ENCODE measurements around the gene ATCAY. TPM values are rescaled to one million over a fixed set of nuclear protein-coding genes. Genes with fewer than 3 reads are reported as not detected.
A peak's percentile ranks its signal among the peaks of the same experiment; 100 is the strongest.
"Not testable (repeated sequence)": the region's sequence is repeated elsewhere in the genome, so short reads cannot be mapped to it uniquely, and the experiment has no call there.

ATCAY gene
- total RNA-seq, 1 donor from 2014 or later = 182 TPM

DNA sequence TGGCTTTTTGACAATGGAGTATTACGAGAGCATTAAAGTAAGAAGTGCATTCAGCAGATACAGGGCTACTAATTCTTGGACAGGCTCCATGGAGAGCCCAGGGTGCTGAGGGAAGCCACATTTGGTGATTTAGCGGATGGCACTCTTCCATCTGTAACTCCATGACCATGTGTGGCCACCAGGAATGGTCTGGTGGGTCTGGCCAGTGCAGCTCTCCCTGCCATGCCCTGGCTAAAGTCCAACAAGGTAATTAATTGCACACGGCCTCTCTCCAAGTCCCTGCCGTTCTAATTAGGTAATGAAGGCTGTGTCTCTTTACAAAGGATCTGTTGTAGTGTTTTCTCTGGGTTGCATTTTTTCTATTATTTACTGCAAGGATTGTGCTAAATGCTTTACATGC, 7.3 kb upstream of the ATCAY start:
- Mint-ChIP-seq H3K27ac (ENCODE audit: unreplicated experiment) (no peak overlapping the region), H3K27me3 (ENCODE audit: unreplicated experiment) (peaks cover 9% of the 10 kb centered on the region), H3K4me1 (ENCODE audit: low read depth, unreplicated experiment) (no peaks in the 10 kb centered on the region), H3K36me3 (ENCODE audit: unreplicated experiment) (no peaks in the 10 kb centered on the region), H3K4me3 (ENCODE audit: unreplicated experiment) (no peak overlapping the region), H3K9me3 (ENCODE audit: unreplicated experiment) (peaks cover 4% of the 10 kb centered on the region)
- no peak for DNase-seq
- TF ChIP-seq, protein P1, sequence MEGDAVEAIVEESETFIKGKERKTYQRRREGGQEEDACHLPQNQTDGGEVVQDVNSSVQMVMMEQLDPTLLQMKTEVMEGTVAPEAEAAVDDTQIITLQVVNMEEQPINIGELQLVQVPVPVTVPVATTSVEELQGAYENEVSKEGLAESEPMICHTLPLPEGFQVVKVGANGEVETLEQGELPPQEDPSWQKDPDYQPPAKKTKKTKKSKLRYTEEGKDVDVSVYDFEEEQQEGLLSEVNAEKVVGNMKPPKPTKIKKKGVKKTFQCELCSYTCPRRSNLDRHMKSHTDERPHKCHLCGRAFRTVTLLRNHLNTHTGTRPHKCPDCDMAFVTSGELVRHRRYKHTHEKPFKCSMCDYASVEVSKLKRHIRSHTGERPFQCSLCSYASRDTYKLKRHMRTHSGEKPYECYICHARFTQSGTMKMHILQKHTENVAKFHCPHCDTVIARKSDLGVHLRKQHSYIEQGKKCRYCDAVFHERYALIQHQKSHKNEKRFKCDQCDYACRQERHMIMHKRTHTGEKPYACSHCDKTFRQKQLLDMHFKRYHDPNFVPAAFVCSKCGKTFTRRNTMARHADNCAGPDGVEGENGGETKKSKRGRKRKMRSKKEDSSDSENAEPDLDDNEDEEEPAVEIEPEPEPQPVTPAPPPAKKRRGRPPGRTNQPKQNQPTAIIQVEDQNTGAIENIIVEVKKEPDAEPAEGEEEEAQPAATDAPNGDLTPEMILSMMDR (IDR thresholded peaks at IDR 0.05; ENCODE audit: partially characterized antibody, unreplicated experiment) = no peak

DNA sequence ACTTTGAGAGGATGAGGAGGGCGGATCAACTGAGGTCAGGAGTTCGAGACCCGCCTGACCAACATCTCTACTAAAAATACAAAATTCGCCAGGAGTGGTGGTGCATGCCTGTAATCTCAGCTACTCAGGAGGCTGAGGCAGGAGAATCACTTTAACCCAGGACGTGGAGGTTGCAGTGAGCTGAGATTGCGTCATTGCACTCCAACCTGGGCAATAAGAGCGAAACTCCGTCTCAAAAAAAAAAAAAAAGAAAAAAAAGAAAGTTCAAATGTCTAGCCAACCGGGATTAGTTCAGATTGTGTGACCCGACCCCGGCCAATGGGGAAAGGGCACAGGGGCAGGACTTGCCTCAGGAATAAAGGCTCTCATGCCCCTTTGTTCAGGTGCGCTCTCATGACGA, 5.8 kb upstream of the ATCAY start:
- not testable (repeated sequence) for H3K4me3 Mint-ChIP-seq (ENCODE audit: unreplicated experiment); H3K27me3 Mint-ChIP-seq (ENCODE audit: unreplicated experiment); H3K27ac Mint-ChIP-seq (ENCODE audit: unreplicated experiment); H3K4me1 Mint-ChIP-seq (ENCODE audit: low read depth, unreplicated experiment); DNase-seq; H3K36me3 Mint-ChIP-seq (ENCODE audit: unreplicated experiment); H3K9me3 Mint-ChIP-seq (ENCODE audit: unreplicated experiment)

DNA sequence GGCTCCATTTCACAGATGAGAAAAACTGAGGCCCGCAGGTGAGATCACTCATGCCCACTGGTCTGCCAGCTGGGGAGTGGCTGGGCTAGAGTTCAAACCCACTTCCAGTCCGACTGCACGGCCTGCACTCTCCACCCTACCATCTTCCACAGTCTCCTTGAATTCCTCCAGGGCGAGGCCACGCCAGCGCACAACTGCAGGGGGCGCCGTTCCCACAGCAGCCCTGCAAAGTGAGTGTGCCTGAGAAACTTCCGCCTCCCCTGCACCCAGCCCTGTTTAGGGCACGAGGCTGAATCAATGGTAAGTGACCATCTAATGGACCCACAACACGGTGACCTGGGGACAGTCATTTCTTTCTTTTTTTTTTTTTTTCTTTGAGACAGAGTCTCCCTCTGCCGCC, 829 bp upstream of the ATCAY start:
- Mint-ChIP-seq H3K36me3 (ENCODE audit: unreplicated experiment) (no peaks in the 10 kb centered on the region), H3K9me3 (ENCODE audit: unreplicated experiment) (peaks cover 7% of the 10 kb centered on the region), H3K4me3 (ENCODE audit: unreplicated experiment) (no peak overlapping the region), H3K27ac (ENCODE audit: unreplicated experiment) (no peak overlapping the region), H3K27me3 (ENCODE audit: unreplicated experiment) (peaks cover 7% of the 10 kb centered on the region), H3K4me1 (ENCODE audit: low read depth, unreplicated experiment) (peaks cover 2% of the 10 kb centered on the region)
- no peak for DNase-seq
- TF ChIP-seq, protein P1 (IDR thresholded peaks at IDR 0.05; ENCODE audit: partially characterized antibody, unreplicated experiment) = peak; percentile 67

DNA sequence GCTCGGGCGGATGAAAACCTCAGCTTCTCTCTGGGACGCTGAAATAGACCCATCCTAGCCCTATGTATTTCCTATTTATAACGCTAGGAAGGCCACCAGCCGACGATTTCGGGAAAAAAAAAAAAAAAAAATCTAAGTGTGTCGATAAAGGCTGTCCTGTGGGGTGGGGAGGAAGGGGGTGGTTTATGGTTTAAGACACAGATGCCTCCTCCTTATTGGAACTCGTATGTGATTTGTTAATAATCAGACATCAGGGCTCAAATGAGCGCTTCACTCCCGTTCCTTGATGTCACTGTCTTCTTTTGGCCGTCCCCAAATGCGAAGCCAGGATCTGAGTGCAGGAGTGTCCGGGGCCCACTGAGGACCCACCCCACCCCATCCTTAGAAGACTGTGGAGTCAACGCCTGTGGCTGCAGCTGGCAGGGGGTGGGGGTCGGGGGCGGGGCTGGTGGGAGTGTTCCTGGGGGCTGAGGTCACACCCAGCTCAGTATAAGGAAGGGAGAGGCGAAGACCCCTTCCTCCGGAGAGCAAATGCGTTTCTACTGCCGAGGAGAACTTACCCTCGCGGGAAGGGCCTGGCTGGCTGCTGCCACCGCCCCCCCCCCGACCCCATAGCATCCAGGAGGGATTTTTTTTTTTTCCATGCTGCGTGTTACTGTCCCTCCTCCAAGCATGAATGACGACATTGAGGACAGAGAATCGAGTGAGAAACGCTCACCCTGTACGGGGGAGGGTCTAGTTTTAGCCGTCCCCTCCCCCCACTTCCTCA, 971 bp downstream of the ATCAY start:
- H3K9me3 Mint-ChIP-seq (ENCODE audit: unreplicated experiment) = peaks cover 7% of the 10 kb centered on the region
- peak overlapping the region; percentile 97 for H3K4me3 Mint-ChIP-seq (ENCODE audit: unreplicated experiment)
- TF ChIP-seq, protein P1 (IDR thresholded peaks at IDR 0.05; ENCODE audit: partially characterized antibody, unreplicated experiment) = no peak

DNA sequence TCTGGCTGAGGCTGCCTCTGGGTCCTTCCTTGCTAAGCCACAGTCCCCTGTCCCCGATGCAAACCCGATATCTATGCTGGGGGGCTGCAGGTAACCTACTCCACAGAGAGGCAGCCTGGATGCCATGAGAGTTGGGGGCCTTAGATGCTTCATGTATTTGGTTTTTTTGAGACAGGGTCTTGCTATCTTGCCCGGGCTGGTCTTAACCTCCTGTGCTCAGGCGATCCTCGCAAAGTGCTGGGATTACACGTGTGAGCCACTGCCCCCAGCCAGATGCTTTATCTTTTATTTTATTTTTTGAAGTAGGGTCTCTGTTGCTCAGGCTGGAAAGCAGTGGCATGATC, 1.5 kb downstream of the ATCAY start:
- Mint-ChIP-seq H3K27me3 (ENCODE audit: unreplicated experiment) (peaks cover 7% of the 10 kb centered on the region), H3K27ac (ENCODE audit: unreplicated experiment) (peak overlapping the region; percentile 99), H3K9me3 (ENCODE audit: unreplicated experiment) (peaks cover 7% of the 10 kb centered on the region), H3K4me1 (ENCODE audit: low read depth, unreplicated experiment) (peaks cover 2% of the 10 kb centered on the region), H3K36me3 (ENCODE audit: unreplicated experiment) (no peaks in the 10 kb centered on the region), H3K4me3 (ENCODE audit: unreplicated experiment) (peak overlapping the region; percentile 97)
- DNase-seq = no peak
- TF ChIP-seq, protein P1 (IDR thresholded peaks at IDR 0.05; ENCODE audit: partially characterized antibody, unreplicated experiment) = no peak

More for the DNA sequence above, 971 bp downstream of the ATCAY start:
- DNase-seq = peak; percentile 67
- H3K4me1 Mint-ChIP-seq (ENCODE audit: low read depth, unreplicated experiment) = peaks cover 2% of the 10 kb centered on the region
- no peaks in the 10 kb centered on the region for H3K36me3 Mint-ChIP-seq (ENCODE audit: unreplicated experiment)
- peaks cover 7% of the 10 kb centered on the region for H3K27me3 Mint-ChIP-seq (ENCODE audit: unreplicated experiment)
- H3K27ac Mint-ChIP-seq (ENCODE audit: unreplicated experiment) = peak overlapping the region; percentile 99

Measured in glutamatergic neuron (in vitro differentiated cells).